Measurements from ENCODE around the gene AGFG2. TPM values are rescaled to one million over a fixed set of nuclear protein-coding genes. Genes with fewer than 3 reads are reported as not detected.
"Not testable (repeated sequence)": the region's sequence is repeated elsewhere in the genome, so short reads cannot be mapped to it uniquely, and the experiment has no call there.

The AGFG2 gene
- total RNA-seq, 1 donor from 2014 or later = 27.1 TPM

- not testable (repeated sequence) for DNase-seq (ENCODE audit: low read depth, low spot score)
Measured at GRCh38 chr7:100548446-100548845, 9.4 kb downstream of the AGFG2 start.

DNA sequence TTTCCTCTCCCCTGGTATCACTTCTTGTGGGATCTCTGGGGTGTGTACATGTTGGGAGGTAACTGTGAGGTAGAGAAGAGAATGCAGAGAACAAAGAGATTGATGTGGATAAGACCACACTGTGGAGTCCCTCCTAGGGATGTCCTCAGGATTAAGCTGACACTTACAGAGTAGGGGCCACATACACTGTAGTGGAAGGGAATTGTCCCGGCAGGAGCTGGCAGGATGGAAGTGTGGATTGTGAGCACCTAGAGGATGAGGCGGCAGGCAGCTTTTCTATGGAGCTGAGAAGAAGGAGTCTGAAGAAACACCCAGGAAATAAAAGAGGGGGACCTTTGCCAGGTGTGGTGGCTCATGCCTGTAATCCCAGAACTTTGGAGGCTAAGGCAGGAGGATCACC is 13.5 kb downstream of the AGFG2 start:
- DNase-seq (ENCODE audit: low read depth, low spot score) = no peak

DNA sequence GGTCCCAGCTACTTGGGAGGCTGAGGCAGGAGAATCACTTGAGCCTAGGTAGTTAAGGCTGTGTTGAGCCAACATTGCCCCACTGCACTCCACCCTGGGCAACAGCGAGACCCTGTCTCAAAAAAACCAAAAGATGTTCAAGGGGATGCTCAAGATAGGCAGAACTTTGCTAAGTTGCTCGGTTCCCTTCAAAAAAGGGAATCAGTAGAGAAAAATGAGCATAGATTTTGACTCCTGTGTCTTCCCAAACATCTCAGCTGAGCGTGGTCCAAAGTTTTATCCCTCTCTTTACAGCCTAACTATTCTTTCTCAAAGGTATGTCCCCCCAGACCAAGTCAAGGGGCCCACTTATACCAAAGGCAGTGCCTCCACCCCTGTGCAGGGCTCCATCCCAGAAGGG is 14.0 kb downstream of the AGFG2 start:
- DNase-seq (ENCODE audit: low read depth, low spot score) = no peak

DNA sequence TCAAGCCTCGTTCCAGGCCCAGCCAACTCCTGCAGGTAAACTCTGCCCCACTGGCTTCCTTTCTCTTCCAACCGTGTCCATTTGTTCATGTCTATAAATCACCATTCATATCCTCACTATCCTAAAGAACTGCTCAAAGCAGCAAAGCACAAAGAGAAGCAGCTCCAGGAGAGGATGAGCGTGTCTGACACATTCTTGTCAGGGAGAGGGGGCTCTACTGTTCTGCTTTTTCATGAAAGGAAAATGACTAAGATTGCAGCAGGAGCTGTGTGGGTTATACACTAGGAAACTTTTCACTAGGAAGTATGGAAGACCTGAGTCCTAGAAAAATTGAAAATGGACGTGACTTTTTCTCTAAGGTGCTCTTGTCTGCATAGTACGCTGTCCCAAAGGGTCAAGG is 16.7 kb downstream of the AGFG2 start:
- DNase-seq (ENCODE audit: low read depth, low spot score) = no peak

GRCh38 chr7:100556541-100556940 is 17.5 kb downstream of the AGFG2 start:
- DNase-seq (ENCODE audit: low read depth, low spot score) = no peak

DNA sequence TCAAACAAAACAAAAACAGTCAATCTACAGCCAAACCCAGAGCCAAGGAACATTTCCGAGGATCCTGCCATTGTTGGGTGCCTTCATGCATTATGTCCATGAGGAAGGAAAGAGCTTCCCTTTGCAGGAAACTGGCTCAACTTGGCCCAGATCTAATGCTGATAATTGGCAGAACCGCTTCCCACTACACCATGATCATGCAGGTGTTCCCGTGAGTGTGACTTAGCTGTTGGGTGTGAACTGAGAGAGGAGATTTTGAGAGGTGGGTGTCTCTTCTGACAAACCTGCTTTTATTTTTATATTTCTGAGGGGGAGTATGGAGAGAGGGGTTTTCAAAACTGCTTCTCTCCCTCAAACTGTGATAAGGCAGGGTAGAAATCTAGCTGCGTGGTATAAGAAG is 20.1 kb downstream of the AGFG2 start:
- DNase-seq (ENCODE audit: low read depth, low spot score) = no peak

DNA sequence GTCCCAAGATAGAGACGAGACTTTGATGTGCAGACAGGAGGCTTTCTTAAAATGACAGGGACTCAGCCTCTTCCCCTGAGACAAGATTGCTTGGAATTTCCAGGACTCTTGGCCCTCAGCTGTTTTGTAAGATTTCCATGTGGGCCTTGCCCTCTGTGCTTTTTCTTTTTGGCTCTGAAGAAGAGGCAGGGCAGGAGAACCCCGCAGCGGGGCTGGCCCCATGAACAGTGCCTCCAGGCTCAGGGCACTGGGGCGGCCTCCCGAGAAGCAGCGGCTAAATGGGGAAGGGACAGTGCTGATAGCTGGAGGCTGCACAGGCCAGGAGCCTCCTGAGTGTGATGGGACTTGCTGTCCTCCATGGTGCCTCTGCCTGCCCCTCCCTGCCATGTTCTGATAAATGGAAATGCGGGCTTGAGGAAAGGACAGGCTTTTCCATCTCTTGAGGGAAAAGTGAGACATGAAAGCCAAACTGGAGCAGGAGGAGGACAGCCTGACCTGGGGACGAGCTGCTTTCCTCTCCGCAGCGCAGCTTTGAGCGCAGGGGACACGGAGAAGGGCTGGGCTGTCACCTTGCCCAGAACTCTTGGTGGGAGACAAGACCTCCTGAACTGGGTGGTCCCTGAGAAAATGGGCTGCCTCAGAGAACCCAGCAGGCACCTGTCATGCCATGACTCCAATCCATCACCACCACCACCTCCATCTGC is 22.6 kb downstream of the AGFG2 start:
- no peak for DNase-seq (ENCODE audit: low read depth, low spot score)

DNA sequence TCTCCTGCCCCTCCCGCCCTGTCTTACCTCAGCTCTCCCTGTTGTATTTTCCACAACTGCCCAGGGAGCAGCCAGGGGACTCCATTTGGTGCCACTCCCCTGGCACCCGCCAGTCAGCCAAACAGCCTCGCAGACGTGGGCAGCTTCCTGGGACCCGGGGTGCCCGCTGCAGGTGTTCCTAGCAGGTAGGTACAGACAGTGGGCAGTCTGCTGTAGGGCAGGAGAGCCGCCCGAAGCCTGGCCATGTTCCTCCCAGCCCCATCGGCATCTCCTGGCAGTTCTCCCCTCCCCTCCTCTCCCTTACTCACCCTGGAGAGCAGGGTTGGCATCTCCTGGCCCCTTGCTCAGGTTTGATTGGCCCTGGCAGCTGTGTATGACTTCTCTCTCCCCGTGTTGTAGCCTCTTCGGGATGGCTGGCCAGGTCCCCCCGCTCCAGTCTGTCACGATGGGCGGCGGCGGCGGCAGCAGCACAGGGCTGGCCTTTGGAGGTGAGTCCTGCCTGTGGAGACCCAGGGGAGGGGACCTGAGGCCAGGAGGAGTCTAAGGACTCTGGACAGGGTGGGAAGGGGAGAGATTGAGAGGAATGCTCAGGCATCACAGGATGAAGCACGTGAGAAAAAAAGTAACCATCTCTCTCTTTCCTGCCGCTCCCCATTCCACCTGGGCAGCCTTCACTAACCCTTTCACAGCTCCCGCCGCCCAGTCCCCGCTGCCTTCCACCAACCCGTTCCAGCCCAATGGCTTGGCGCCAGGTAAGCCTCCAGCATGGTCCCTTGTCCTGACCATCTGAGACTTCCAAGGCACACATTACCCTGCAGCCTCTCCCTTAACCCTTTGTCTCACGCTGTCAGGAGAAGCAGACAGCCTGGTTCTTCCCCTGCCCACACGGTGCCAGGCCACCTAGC is 23.4 kb downstream of the AGFG2 start:
- no peak for DNase-seq (ENCODE audit: low read depth, low spot score)

GRCh38 chr7:100563100-100563564 is 24.1 kb downstream of the AGFG2 start:
- DNase-seq (ENCODE audit: low read depth, low spot score) = no peak

- no peak for DNase-seq (ENCODE audit: low read depth, low spot score)
Measured at GRCh38 chr7:100563809-100564400, 24.9 kb downstream of the AGFG2 start.

GRCh38 chr7:100564405-100564804 is 25.4 kb downstream of the AGFG2 start:
- DNase-seq (ENCODE audit: low read depth, low spot score) = not testable (repeated sequence)

DNA sequence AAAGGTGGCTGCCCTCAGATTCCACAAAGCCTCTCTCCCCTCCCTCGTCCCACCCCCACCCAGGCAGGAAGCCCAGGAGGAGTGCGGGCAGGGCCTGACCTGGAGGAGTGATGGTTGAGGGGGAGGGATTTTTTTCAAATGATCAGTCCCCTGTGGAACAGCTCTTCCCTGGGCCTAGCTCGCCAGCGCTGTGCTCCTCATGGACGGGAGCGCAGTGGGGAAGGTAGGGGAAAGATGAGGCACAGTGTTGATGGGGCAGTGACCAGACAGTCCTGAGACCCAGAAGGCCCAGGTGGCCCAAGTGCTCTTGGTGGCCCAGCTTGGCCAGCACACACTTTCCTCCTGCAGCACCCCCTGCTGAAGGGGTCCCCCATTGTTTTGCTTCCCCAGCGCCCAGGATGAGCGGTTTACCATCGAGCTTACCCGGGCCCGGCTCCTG is 26.1 kb downstream of the AGFG2 start:
- no peak for DNase-seq (ENCODE audit: low read depth, low spot score)

DNA sequence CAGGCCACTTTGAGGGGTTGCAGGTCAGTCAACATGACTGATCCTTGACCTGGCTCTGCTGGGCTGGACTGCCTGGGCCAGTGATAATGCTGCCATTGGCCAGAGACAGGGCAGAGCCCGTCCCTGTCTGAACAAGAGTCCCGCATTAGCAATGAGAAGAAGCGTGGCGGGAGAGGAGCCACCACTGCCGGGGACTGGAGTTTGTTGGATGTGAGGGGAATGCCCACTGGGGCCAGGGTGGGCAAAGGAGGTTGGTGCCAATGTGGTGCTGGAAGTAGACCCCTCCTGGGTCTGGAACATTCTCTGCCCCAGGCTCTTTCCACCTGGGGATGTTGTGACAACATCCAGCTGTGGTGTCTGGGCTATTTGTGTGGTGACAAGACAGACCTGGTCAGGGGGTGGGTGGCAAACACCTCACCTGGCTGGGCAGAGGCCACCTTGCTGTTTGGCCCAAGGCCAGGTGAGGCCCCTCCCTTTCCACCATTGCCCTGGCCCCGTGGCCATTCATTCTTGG is 27.1 kb downstream of the AGFG2 start:
- DNase-seq (ENCODE audit: low read depth, low spot score) = no peak

DNA sequence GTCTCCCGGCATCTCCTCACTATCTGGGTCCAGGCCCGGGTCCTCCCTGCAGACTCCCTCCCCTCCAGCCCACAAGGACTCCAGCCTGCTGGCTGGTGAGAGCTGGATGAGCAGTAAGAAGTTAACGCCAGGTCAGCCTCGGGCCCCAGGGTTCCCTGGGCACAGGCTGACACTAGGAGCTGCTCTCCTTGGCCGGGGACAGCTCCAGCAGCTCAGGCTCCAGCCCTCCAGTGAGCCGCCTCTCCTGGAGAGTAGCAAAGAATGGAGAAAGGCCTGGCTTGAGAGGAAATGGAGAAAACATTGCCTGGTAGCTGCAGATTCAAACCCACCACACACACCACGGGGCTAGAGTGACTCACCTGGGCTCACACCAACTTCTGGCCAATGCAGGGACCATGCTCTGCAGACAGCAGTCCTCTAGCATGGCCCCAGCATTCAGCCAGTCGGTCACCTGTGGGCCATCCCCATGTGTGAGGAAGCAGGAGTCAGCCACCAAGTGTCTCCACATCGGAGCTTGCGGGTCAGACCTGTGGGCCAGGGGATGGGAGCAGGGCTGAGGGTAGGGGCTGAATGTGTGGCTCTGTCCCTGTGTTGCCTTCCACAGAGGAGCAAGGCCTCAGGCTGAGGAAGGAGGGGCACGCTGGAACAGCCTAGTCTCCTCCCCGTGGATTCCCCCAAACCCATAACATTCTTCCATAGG is 28.2 kb downstream of the AGFG2 start:
- DNase-seq (ENCODE audit: low read depth, low spot score) = no peak

GRCh38 chr7:100567751-100568175 is 28.8 kb downstream of the AGFG2 start:
- DNase-seq (ENCODE audit: low read depth, low spot score) = no peak

DNA sequence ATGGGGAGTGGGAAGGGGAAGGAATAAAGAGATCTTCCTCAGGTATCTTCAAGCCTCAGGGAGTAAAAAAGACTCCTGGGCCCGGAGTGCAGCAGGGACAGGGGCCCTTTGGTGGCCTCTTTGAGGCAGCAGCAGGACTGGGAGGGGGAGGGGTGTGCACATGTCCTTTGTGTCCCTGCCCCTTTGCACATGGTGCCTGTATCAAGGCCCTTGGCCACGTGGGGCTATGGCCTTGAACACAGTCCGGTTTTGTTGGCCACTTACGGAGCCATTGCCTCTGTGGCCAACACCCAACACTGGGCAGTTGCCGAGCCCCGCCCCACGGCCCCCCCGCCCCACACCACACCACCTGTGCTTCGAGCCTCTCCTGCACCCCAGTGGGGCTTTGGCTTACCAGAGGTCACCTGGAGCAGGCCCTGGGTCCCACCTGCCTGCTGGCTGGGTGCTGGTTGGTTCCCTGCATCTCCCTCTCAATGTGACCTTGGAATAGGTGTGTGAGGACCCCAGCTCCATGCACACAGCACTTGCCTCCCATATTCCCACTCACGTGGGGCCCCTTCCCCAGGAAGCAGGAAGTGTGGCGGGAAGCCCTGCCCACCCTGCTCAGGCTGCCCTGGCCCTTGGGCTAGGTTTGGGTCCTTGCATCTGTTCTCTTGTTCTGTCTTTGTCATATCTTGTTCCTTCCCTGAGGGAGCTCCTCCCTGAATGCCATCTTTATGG is 29.3 kb downstream of the AGFG2 start:
- DNase-seq (ENCODE audit: low read depth, low spot score) = no peak

- no peak for DNase-seq (ENCODE audit: low read depth, low spot score)
Measured at GRCh38 chr7:100568896-100569844, 30.2 kb downstream of the AGFG2 start.

- DNase-seq (ENCODE audit: low read depth, low spot score) = no peak
Measured at GRCh38 chr7:100570954-100571828, 32.2 kb downstream of the AGFG2 start.

DNA sequence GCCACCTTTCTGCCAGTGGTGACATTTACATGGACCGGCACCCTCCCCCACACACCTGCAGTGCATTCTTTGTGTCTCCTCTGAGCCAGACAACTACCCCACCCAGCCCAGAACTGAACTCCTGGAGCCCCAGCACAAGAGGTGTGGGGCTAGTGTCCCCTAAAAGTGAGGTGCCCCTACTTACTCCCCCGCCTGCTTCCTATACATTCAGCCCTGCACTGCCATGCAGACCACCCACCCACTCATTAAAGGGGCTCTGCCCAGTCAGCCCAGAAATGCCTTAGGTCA is 32.8 kb downstream of the AGFG2 start:
- DNase-seq (ENCODE audit: low read depth, low spot score) = no peak
